ENCODE results near the gene ARHGAP6. TPM values are rescaled to one million over a fixed set of nuclear protein-coding genes. Genes with fewer than 3 reads are reported as not detected.

The ARHGAP6 gene
- total RNA-seq, 1 experiment from 2014 or later: 0.44 TPM

- DNase-seq (ENCODE audit: low read depth): peak; percentile 30
Measured at GRCh38 chrX:11113731-11114130, 552.0 kb downstream of the ARHGAP6 start.

GRCh38 chrX:11111947-11112346 lies 553.8 kb downstream of the ARHGAP6 start:
- DNase-seq (ENCODE audit: low read depth): no peak

GRCh38 chrX:11111037-11111851 lies 554.5 kb downstream of the ARHGAP6 start, which contains the start of gene HCCS:
Gene HCCS, plus strand, starts transcription at chrX:11111332. Its CDS starts 729 bp downstream, at chrX:11112061.
- DNase-seq (ENCODE audit: low read depth): peak; percentile 88

- DNase-seq (ENCODE audit: low read depth): no peak
Measured at GRCh38 chrX:11109968-11110367, 555.8 kb downstream of the ARHGAP6 start.

GRCh38 chrX:11108253-11108941 lies 557.3 kb downstream of the ARHGAP6 start:
- no peak for DNase-seq (ENCODE audit: low read depth)

- DNase-seq (ENCODE audit: low read depth): peak; percentile 64
Measured at GRCh38 chrX:11105080-11105479, 560.6 kb downstream of the ARHGAP6 start.

GRCh38 chrX:11103751-11104150 lies 562.0 kb downstream of the ARHGAP6 start:
- DNase-seq (ENCODE audit: low read depth): no peak

- DNase-seq (ENCODE audit: low read depth): no peak
Measured at GRCh38 chrX:11103006-11103405, 562.7 kb downstream of the ARHGAP6 start.

GRCh38 chrX:11100281-11101035 lies 565.3 kb downstream of the ARHGAP6 start:
- peak; percentile 85 for DNase-seq (ENCODE audit: low read depth)

- DNase-seq (ENCODE audit: low read depth): no peak
Measured at GRCh38 chrX:11099465-11099864, 566.3 kb downstream of the ARHGAP6 start.

- DNase-seq (ENCODE audit: low read depth): no peak
Measured at GRCh38 chrX:11097933-11098332, 567.8 kb downstream of the ARHGAP6 start.

GRCh38 chrX:11089802-11090201 lies 575.9 kb downstream of the ARHGAP6 start:
- no peak for DNase-seq (ENCODE audit: low read depth)

Other genes starting within 250 kb of the ARHGAP6 start
- gene MSL3, start 92.3 kb upstream of the ARHGAP6 start, total RNA-seq (2014; rRNA removed; shearing (Covaris generic)): 33.0 and 39.0 TPM in 2 replicates

All from M059J (cell line).